ENCODE measurements around the gene VWC2.

VWC2 gene

GRCh38 chr7:49789736-49790135, 16.3 kb downstream of the VWC2 start:
- Histone ChIP-seq H3K27me3 (ENCODE audit: control insufficient read depth, insufficient read depth, low read length) (no peaks in the 10 kb centered on the region), H3K36me3 (ENCODE audit: control insufficient read depth, insufficient read depth, low read length) (no peaks in the 10 kb centered on the region), H3K9me3 (ENCODE audit: control insufficient read depth, low read length) (no peaks in the 10 kb centered on the region), H3K4me1 (ENCODE audit: control insufficient read depth, insufficient read depth, low read length) (no peaks in the 10 kb centered on the region), H3K9ac (ENCODE audit: low read length) (no peak overlapping the region), H3K4me3 (ENCODE audit: low read length) (no peak overlapping the region)

- Histone ChIP-seq H3K27me3 (ENCODE audit: control insufficient read depth, insufficient read depth, low read length) (no peaks in the 10 kb centered on the region), H3K9me3 (ENCODE audit: control insufficient read depth, low read length) (no peaks in the 10 kb centered on the region), H3K4me1 (ENCODE audit: control insufficient read depth, insufficient read depth, low read length) (no peaks in the 10 kb centered on the region), H3K36me3 (ENCODE audit: control insufficient read depth, insufficient read depth, low read length) (no peaks in the 10 kb centered on the region), H3K9ac (ENCODE audit: low read length) (no peak overlapping the region), H3K4me3 (ENCODE audit: low read length) (no peak overlapping the region)
Measured at GRCh38 chr7:49790209-49790608, 16.8 kb downstream of the VWC2 start.

- Histone ChIP-seq H3K9ac (ENCODE audit: low read length) (no peak overlapping the region), H3K4me1 (ENCODE audit: control insufficient read depth, insufficient read depth, low read length) (no peaks in the 10 kb centered on the region), H3K27me3 (ENCODE audit: control insufficient read depth, insufficient read depth, low read length) (no peaks in the 10 kb centered on the region), H3K36me3 (ENCODE audit: control insufficient read depth, insufficient read depth, low read length) (no peaks in the 10 kb centered on the region), H3K9me3 (ENCODE audit: control insufficient read depth, low read length) (no peaks in the 10 kb centered on the region), H3K4me3 (ENCODE audit: low read length) (no peak overlapping the region)
Measured at GRCh38 chr7:49791088-49791741, 17.8 kb downstream of the VWC2 start.

GRCh38 chr7:49797987-49798660, 24.7 kb downstream of the VWC2 start:
- Histone ChIP-seq H3K4me3 (ENCODE audit: low read length) (no peak overlapping the region), H3K36me3 (ENCODE audit: control insufficient read depth, insufficient read depth, low read length) (no peaks in the 10 kb centered on the region), H3K4me1 (ENCODE audit: control insufficient read depth, insufficient read depth, low read length) (no peaks in the 10 kb centered on the region), H3K27me3 (ENCODE audit: control insufficient read depth, insufficient read depth, low read length) (no peaks in the 10 kb centered on the region), H3K9me3 (ENCODE audit: control insufficient read depth, low read length) (no peaks in the 10 kb centered on the region), H3K9ac (ENCODE audit: low read length) (no peak overlapping the region)

- no peaks in the 10 kb centered on the region for H3K36me3 ChIP-seq (ENCODE audit: control insufficient read depth, insufficient read depth, low read length)
- no peak overlapping the region for H3K9ac ChIP-seq (ENCODE audit: low read length)
- no peaks in the 10 kb centered on the region for H3K27me3 ChIP-seq (ENCODE audit: control insufficient read depth, insufficient read depth, low read length)
- no peaks in the 10 kb centered on the region for H3K9me3 ChIP-seq (ENCODE audit: control insufficient read depth, low read length)
- no peaks in the 10 kb centered on the region for H3K4me1 ChIP-seq (ENCODE audit: control insufficient read depth, insufficient read depth, low read length)
- no peak overlapping the region for H3K4me3 ChIP-seq (ENCODE audit: low read length)
Measured at GRCh38 chr7:49800031-49800430, 26.6 kb downstream of the VWC2 start.

GRCh38 chr7:49802600-49802999, 29.2 kb downstream of the VWC2 start:
- Histone ChIP-seq H3K27me3 (ENCODE audit: control insufficient read depth, insufficient read depth, low read length) (no peaks in the 10 kb centered on the region), H3K9me3 (ENCODE audit: control insufficient read depth, low read length) (no peaks in the 10 kb centered on the region), H3K36me3 (ENCODE audit: control insufficient read depth, insufficient read depth, low read length) (no peaks in the 10 kb centered on the region), H3K4me1 (ENCODE audit: control insufficient read depth, insufficient read depth, low read length) (no peaks in the 10 kb centered on the region), H3K4me3 (ENCODE audit: low read length) (no peak overlapping the region), H3K9ac (ENCODE audit: low read length) (no peak overlapping the region)

GRCh38 chr7:49803812-49804211, 30.4 kb downstream of the VWC2 start:
- H3K4me1 ChIP-seq (ENCODE audit: control insufficient read depth, insufficient read depth, low read length), result no peaks in the 10 kb centered on the region
- no peaks in the 10 kb centered on the region for H3K36me3 ChIP-seq (ENCODE audit: control insufficient read depth, insufficient read depth, low read length)
- H3K9me3 ChIP-seq (ENCODE audit: control insufficient read depth, low read length), result no peaks in the 10 kb centered on the region
- no peaks in the 10 kb centered on the region for H3K27me3 ChIP-seq (ENCODE audit: control insufficient read depth, insufficient read depth, low read length)
- H3K4me3 ChIP-seq (ENCODE audit: low read length), result no peak overlapping the region
- H3K9ac ChIP-seq (ENCODE audit: low read length), result no peak overlapping the region

- no peaks in the 10 kb centered on the region for H3K4me1 ChIP-seq (ENCODE audit: control insufficient read depth, insufficient read depth, low read length)
Measured at GRCh38 chr7:49805371-49806007, 32.1 kb downstream of the VWC2 start.

GRCh38 chr7:49812534-49812933, 39.1 kb downstream of the VWC2 start:
- Histone ChIP-seq H3K27me3 (ENCODE audit: control insufficient read depth, insufficient read depth, low read length) (no peaks in the 10 kb centered on the region), H3K9ac (ENCODE audit: low read length) (no peak overlapping the region), H3K4me1 (ENCODE audit: control insufficient read depth, insufficient read depth, low read length) (no peaks in the 10 kb centered on the region), H3K4me3 (ENCODE audit: low read length) (no peak overlapping the region), H3K9me3 (ENCODE audit: control insufficient read depth, low read length) (no peaks in the 10 kb centered on the region), H3K36me3 (ENCODE audit: control insufficient read depth, insufficient read depth, low read length) (no peaks in the 10 kb centered on the region)

More at GRCh38 chr7:49805371-49806007, 32.1 kb downstream of the VWC2 start:
- H3K4me3 ChIP-seq (ENCODE audit: low read length), result no peak overlapping the region
- no peaks in the 10 kb centered on the region for H3K27me3 ChIP-seq (ENCODE audit: control insufficient read depth, insufficient read depth, low read length)
- H3K9me3 ChIP-seq (ENCODE audit: control insufficient read depth, low read length), result no peaks in the 10 kb centered on the region
- no peaks in the 10 kb centered on the region for H3K36me3 ChIP-seq (ENCODE audit: control insufficient read depth, insufficient read depth, low read length)
- no peak overlapping the region for H3K9ac ChIP-seq (ENCODE audit: low read length)

- no peaks in the 10 kb centered on the region for H3K36me3 ChIP-seq (ENCODE audit: control insufficient read depth, insufficient read depth, low read length)
Measured at GRCh38 chr7:49817279-49817678, 43.8 kb downstream of the VWC2 start.

GRCh38 chr7:49821181-49821580, 47.7 kb downstream of the VWC2 start:
- Histone ChIP-seq H3K9ac (ENCODE audit: low read length) (no peak overlapping the region), H3K27me3 (ENCODE audit: control insufficient read depth, insufficient read depth, low read length) (no peaks in the 10 kb centered on the region), H3K36me3 (ENCODE audit: control insufficient read depth, insufficient read depth, low read length) (no peaks in the 10 kb centered on the region), H3K4me1 (ENCODE audit: control insufficient read depth, insufficient read depth, low read length) (no peaks in the 10 kb centered on the region), H3K9me3 (ENCODE audit: control insufficient read depth, low read length) (no peaks in the 10 kb centered on the region), H3K4me3 (ENCODE audit: low read length) (no peak overlapping the region)

More at GRCh38 chr7:49817279-49817678, 43.8 kb downstream of the VWC2 start:
- H3K9ac ChIP-seq (ENCODE audit: low read length), result no peak overlapping the region
- H3K9me3 ChIP-seq (ENCODE audit: control insufficient read depth, low read length), result no peaks in the 10 kb centered on the region
- no peak overlapping the region for H3K4me3 ChIP-seq (ENCODE audit: low read length)
- no peaks in the 10 kb centered on the region for H3K27me3 ChIP-seq (ENCODE audit: control insufficient read depth, insufficient read depth, low read length)
- no peaks in the 10 kb centered on the region for H3K4me1 ChIP-seq (ENCODE audit: control insufficient read depth, insufficient read depth, low read length)

GRCh38 chr7:49822856-49823255, 49.4 kb downstream of the VWC2 start:
- Histone ChIP-seq H3K27me3 (ENCODE audit: control insufficient read depth, insufficient read depth, low read length) (no peaks in the 10 kb centered on the region), H3K9me3 (ENCODE audit: control insufficient read depth, low read length) (no peaks in the 10 kb centered on the region), H3K4me1 (ENCODE audit: control insufficient read depth, insufficient read depth, low read length) (no peaks in the 10 kb centered on the region), H3K4me3 (ENCODE audit: low read length) (no peak overlapping the region), H3K36me3 (ENCODE audit: control insufficient read depth, insufficient read depth, low read length) (no peaks in the 10 kb centered on the region), H3K9ac (ENCODE audit: low read length) (no peak overlapping the region)
